Mesendoderm (in vitro differentiated cells): ENCODE measurements around the gene YWHAE.

Source experiments
- DNase-seq: peaks from one replicate; pipeline ENCODE4 v3.0.0; 2013
- H2AK5ac ChIP-seq: 2 replicates; pipeline ENCODE4 v1.6.1; 2013; ENCODE audit warnings: low read length, inconsistent platforms
- H2BK120ac ChIP-seq: 2 replicates; pipeline ENCODE4 v1.6.1; 2013; ENCODE audit warnings: low read depth, mild to moderate bottlenecking, low read length, moderate library complexity, mixed read lengths
- H2BK15ac ChIP-seq: replicated peaks from 2 replicates; pipeline ENCODE4 v1.6.1; 2013; ENCODE audit warnings: low read depth, mild to moderate bottlenecking, moderate library complexity
- H2BK5ac ChIP-seq: 2 replicates; pipeline ENCODE4 v1.6.1; 2013; ENCODE audit warnings: low read length, inconsistent platforms
- H3K18ac ChIP-seq: 2 replicates; pipeline ENCODE4 v1.6.1; 2013; ENCODE audit warnings: mild to moderate bottlenecking, low read length, mixed read lengths
- H3K23ac ChIP-seq: one replicate; pipeline ENCODE4 v1.6.1; 2013; ENCODE audit warnings: low read length
- H3K27ac ChIP-seq: 2 replicates; pipeline ENCODE4 v1.5.1; 2013; ENCODE audit warnings: low read depth, mild to moderate bottlenecking, inconsistent platforms, low read length, moderate library complexity
- H3K27me3 ChIP-seq: 2 replicates; pipeline ENCODE4 v1.6.1; 2013; ENCODE audit warnings: low read length, control low read depth, mild to moderate bottlenecking, inconsistent platforms; ENCODE audit not compliant: insufficient read depth, poor library complexity
- H3K36me3 ChIP-seq: 2 replicates; pipeline ENCODE4 v1.6.1; 2013; ENCODE audit warnings: low read length, inconsistent platforms; ENCODE audit not compliant: control insufficient read depth, insufficient read depth
- H3K4ac ChIP-seq: one replicate; pipeline ENCODE4 v1.6.1; 2013; ENCODE audit warnings: low read depth, mild to moderate bottlenecking, low read length, moderate library complexity
- H3K4me1 ChIP-seq: 2 replicates; pipeline ENCODE4 v1.6.1; 2013; ENCODE audit warnings: low read depth, low read length, inconsistent platforms; ENCODE audit not compliant: control insufficient read depth
- H3K4me2 ChIP-seq: 2 replicates; pipeline ENCODE4 v1.6.1; 2013; ENCODE audit warnings: low read length
- H3K4me3 ChIP-seq: 2 replicates; pipeline ENCODE4 v1.5.1; 2013; ENCODE audit warnings: mild to moderate bottlenecking, low read length
- H3K56ac ChIP-seq: one replicate; pipeline ENCODE4 v1.6.1; 2013; ENCODE audit warnings: low read length
- H3K79me1 ChIP-seq: 2 replicates; pipeline ENCODE4 v1.6.1; 2013; ENCODE audit warnings: low read length, inconsistent platforms
- H3K79me2 ChIP-seq: 2 replicates; pipeline ENCODE4 v1.6.1; 2013; ENCODE audit warnings: mild to moderate bottlenecking, low read length; ENCODE audit not compliant: control insufficient read depth, insufficient read depth
- H3K9ac ChIP-seq: 2 replicates; pipeline ENCODE4 v1.6.1; 2013; ENCODE audit warnings: low read length, inconsistent platforms
- H4K5ac ChIP-seq: one replicate; pipeline ENCODE4 v1.6.1; 2013; ENCODE audit warnings: low read length
- H4K8ac ChIP-seq: one replicate; pipeline ENCODE4 v1.6.1; 2013; ENCODE audit warnings: low read depth, mild to moderate bottlenecking, control low read depth, low read length, moderate library complexity
- WGBS: extraction: QIAGEN DNeasy Blood & Tissue Kit; methylation state at CpG from one replicate; pipeline ENCODE4 v1.1.7; 2013; ENCODE audit warnings: low lambda C conversion rate, missing lambda C conversion rate; ENCODE audit not compliant: insufficient coverage; ENCODE audit errors: extremely low coverage; 5-methylcytosine and 5-hydroxymethylcytosine counted together

Gene YWHAE

DNA sequence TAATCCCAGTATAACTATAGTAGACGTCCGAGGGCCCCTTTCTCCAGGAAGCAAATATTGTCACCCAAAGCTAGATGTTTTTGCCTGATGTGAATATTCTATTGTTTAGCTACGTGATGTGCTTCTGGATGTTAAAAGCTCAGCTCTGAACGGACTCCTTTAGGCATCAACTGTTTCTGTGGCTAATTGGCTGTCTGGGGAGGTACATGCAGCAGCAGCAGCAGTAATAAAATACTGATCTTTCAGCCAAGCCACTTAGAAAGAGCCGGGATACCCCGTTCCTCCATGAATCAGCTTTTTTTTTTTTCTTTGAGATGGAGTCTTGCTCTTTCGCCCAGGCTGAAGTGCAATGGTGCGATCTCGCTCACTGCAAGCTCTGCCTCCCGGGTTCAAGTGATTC is 77.5 kb downstream of the YWHAE start:
- no peak overlapping the region for H3K4me3 ChIP-seq
- no peak overlapping the region for H3K9ac ChIP-seq
- no peak overlapping the region for H3K27ac ChIP-seq
- no peak overlapping the region for H3K23ac ChIP-seq
- H4K5ac ChIP-seq = no peak overlapping the region
- no peak overlapping the region for H2BK15ac ChIP-seq
- H3K18ac ChIP-seq = no peak overlapping the region
- no peak overlapping the region for H3K56ac ChIP-seq
- H3K4ac ChIP-seq = no peak overlapping the region
- no peaks in the 10 kb centered on the region for H3K36me3 ChIP-seq
- H3K79me2 ChIP-seq = no peaks in the 10 kb centered on the region
- H2BK5ac ChIP-seq = no peak overlapping the region
- H2BK120ac ChIP-seq = no peak overlapping the region
- H4K8ac ChIP-seq = no peak overlapping the region
- no peak overlapping the region for H3K4me2 ChIP-seq
- DNase-seq = no peak
- H3K79me1 ChIP-seq = no peaks in the 10 kb centered on the region
- no CpG with 5 or more reads among the region's 10 CpGs for WGBS
- no peaks in the 10 kb centered on the region for H3K4me1 ChIP-seq
- H3K27me3 ChIP-seq = no peaks in the 10 kb centered on the region
- no peak overlapping the region for H2AK5ac ChIP-seq

GRCh38 chr17:1322014-1322428 is 78.0 kb downstream of the YWHAE start:
- Histone ChIP-seq H3K4me1 (no peaks in the 10 kb centered on the region), H3K4me2 (no peak overlapping the region), H3K4me3 (no peak overlapping the region), H3K56ac (no peak overlapping the region), H3K18ac (no peak overlapping the region), H2BK15ac (no peak overlapping the region), H2AK5ac (no peak overlapping the region), H2BK5ac (no peak overlapping the region), H3K79me1 (no peaks in the 10 kb centered on the region), H4K5ac (no peak overlapping the region), H3K79me2 (no peaks in the 10 kb centered on the region), H2BK120ac (no peak overlapping the region), H4K8ac (no peak overlapping the region), H3K27ac (no peak overlapping the region), H3K9ac (no peak overlapping the region), H3K36me3 (no peaks in the 10 kb centered on the region), H3K27me3 (no peaks in the 10 kb centered on the region), H3K4ac (no peak overlapping the region), H3K23ac (no peak overlapping the region)
- DNase-seq = no peak
- WGBS = no CpG with 5 or more reads among the region's 6 CpGs

- H3K9ac ChIP-seq = no peak overlapping the region
- H3K4me3 ChIP-seq = no peak overlapping the region
- no peak overlapping the region for H3K56ac ChIP-seq
- H3K79me1 ChIP-seq = no peaks in the 10 kb centered on the region
- no peak overlapping the region for H4K5ac ChIP-seq
- no peak overlapping the region for H2BK5ac ChIP-seq
- no peak overlapping the region for H3K4me2 ChIP-seq
- no peaks in the 10 kb centered on the region for H3K79me2 ChIP-seq
- no peak overlapping the region for H2BK120ac ChIP-seq
- no peaks in the 10 kb centered on the region for H3K36me3 ChIP-seq
- no peaks in the 10 kb centered on the region for H3K4me1 ChIP-seq
- no CpG with 5 or more reads among the region's 10 CpGs for WGBS
- no peak overlapping the region for H4K8ac ChIP-seq
- DNase-seq = no peak
- no peak overlapping the region for H3K27ac ChIP-seq
- no peak overlapping the region for H2BK15ac ChIP-seq
- no peak overlapping the region for H3K23ac ChIP-seq
- no peak overlapping the region for H3K18ac ChIP-seq
- no peak overlapping the region for H2AK5ac ChIP-seq
- no peaks in the 10 kb centered on the region for H3K27me3 ChIP-seq
- no peak overlapping the region for H3K4ac ChIP-seq
Observed at GRCh38 chr17:1315891-1316403, 84.1 kb downstream of the YWHAE start.

GRCh38 chr17:1315409-1315808 is 84.6 kb downstream of the YWHAE start:
- H3K27ac ChIP-seq = no peak overlapping the region
- no peak for DNase-seq
- no peaks in the 10 kb centered on the region for H3K79me1 ChIP-seq
- H3K23ac ChIP-seq = no peak overlapping the region
- no peaks in the 10 kb centered on the region for H3K4me1 ChIP-seq
- H3K36me3 ChIP-seq = no peaks in the 10 kb centered on the region
- no peak overlapping the region for H2AK5ac ChIP-seq
- no peak overlapping the region for H3K18ac ChIP-seq
- no peak overlapping the region for H4K5ac ChIP-seq
- no peak overlapping the region for H2BK15ac ChIP-seq
- no peak overlapping the region for H4K8ac ChIP-seq
- no peaks in the 10 kb centered on the region for H3K79me2 ChIP-seq
- no peak overlapping the region for H3K4me3 ChIP-seq
- no peak overlapping the region for H2BK5ac ChIP-seq
- H2BK120ac ChIP-seq = no peak overlapping the region
- WGBS = no CpG with 5 or more reads among the region's 10 CpGs
- H3K27me3 ChIP-seq = no peaks in the 10 kb centered on the region
- no peak overlapping the region for H3K9ac ChIP-seq
- no peak overlapping the region for H3K4ac ChIP-seq
- no peak overlapping the region for H3K56ac ChIP-seq
- no peak overlapping the region for H3K4me2 ChIP-seq

DNA sequence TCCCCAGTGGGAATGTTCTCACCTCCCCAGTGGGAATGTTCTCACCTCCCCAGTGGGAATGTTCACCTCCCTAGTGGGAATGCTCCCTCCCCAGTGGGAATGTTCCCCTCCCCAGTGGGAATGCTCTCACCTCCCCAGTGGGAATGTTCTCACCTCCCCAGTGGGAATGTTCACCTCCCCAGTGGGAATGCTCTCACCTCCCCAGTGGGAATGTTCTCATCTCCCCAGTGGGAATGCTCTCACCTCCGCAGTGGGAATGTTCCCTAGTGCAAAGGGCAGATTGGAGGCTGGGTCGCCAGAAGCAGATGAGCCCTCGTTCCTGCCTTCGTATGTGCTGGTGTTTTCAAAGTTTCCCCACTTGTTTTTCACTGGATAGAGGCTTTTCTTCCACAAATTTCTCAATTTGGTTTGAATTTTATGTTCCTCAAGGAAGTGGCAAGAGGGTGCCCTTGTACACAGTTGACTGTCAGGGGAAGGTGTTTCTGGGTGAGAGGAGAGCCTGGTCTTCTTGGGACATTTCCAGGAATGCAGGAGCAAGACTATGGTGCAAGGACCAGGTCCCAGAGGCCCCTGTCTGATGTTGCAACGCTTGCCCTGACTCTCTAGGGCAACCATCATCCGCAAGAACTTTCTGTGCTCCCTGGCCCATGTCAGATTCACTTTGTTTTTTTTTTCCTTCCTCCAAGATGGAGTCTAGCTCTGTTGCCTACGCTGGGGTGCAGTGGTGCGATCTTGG is 86.6 kb downstream of the YWHAE start:
- no peak overlapping the region for H3K27ac ChIP-seq
- no peak overlapping the region for H2BK15ac ChIP-seq
- no peaks in the 10 kb centered on the region for H3K79me2 ChIP-seq
- no peak overlapping the region for H3K4ac ChIP-seq
- no peak overlapping the region for H3K18ac ChIP-seq
- H2BK120ac ChIP-seq = no peak overlapping the region
- H3K4me3 ChIP-seq = no peak overlapping the region
- H4K8ac ChIP-seq = no peak overlapping the region
- no peak overlapping the region for H3K56ac ChIP-seq
- no peaks in the 10 kb centered on the region for H3K4me1 ChIP-seq
- no peak overlapping the region for H3K4me2 ChIP-seq
- H4K5ac ChIP-seq = no peak overlapping the region
- no peak for DNase-seq
- H2BK5ac ChIP-seq = no peak overlapping the region
- WGBS = no CpG with 5 or more reads among the region's 8 CpGs
- no peaks in the 10 kb centered on the region for H3K27me3 ChIP-seq
- no peaks in the 10 kb centered on the region for H3K79me1 ChIP-seq
- H3K9ac ChIP-seq = no peak overlapping the region
- no peak overlapping the region for H2AK5ac ChIP-seq
- no peaks in the 10 kb centered on the region for H3K36me3 ChIP-seq
- H3K23ac ChIP-seq = no peak overlapping the region
